Measurements from ENCODE around the gene PRKAR2B.

Gene PRKAR2B

GRCh38 chr7:107043921-107044346, 571 bp upstream of the PRKAR2B start:
- FAIRE-seq: no peak
- no peak for TF ChIP-seq CTCF (IDR thresholded peaks at IDR 0.05; ENCODE audit: insufficient read depth, missing control alignments)

GRCh38 chr7:107045195-107045960, 873 bp downstream of the PRKAR2B start:
- FAIRE-seq: no peak
- DNase-seq (ENCODE audit: insufficient read length, low spot score): no peak
- no peak for TF ChIP-seq CTCF (IDR thresholded peaks at IDR 0.05; ENCODE audit: insufficient read depth, missing control alignments)

More at GRCh38 chr7:107043921-107044346, 571 bp upstream of the PRKAR2B start:
- DNase-seq (ENCODE audit: insufficient read length, low spot score): no peak

GRCh38 chr7:107045980-107046379, 1.5 kb downstream of the PRKAR2B start:
- FAIRE-seq: no peak
- no peak for TF ChIP-seq CTCF (IDR thresholded peaks at IDR 0.05; ENCODE audit: insufficient read depth, missing control alignments)
- DNase-seq (ENCODE audit: insufficient read length, low spot score): no peak

- FAIRE-seq (no peak), DNase-seq (ENCODE audit: insufficient read length, low spot score) (no peak)
- TF ChIP-seq CTCF (IDR thresholded peaks at IDR 0.05; ENCODE audit: insufficient read depth, missing control alignments): no peak
These were observed 2.2 kb downstream of the PRKAR2B start for GRCh38 chr7:107046491-107047259.

- no peak for DNase-seq (ENCODE audit: insufficient read length, low spot score)
- no peak for TF ChIP-seq CTCF (IDR thresholded peaks at IDR 0.05; ENCODE audit: insufficient read depth, missing control alignments)
These were observed 3.6 kb downstream of the PRKAR2B start for GRCh38 chr7:107047902-107048782.

GRCh38 chr7:107048783-107049418, 4.4 kb downstream of the PRKAR2B start:
- no peak for DNase-seq (ENCODE audit: insufficient read length, low spot score)
- no peak for FAIRE-seq
- no peak for TF ChIP-seq CTCF (IDR thresholded peaks at IDR 0.05; ENCODE audit: insufficient read depth, missing control alignments)

More at GRCh38 chr7:107047902-107048782, 3.6 kb downstream of the PRKAR2B start:
- FAIRE-seq: no peak

Data from D721Med (cell line).